Pulmonary artery endothelial cell (primary cell): Measurements from ENCODE around the gene RESF1. TPM values are rescaled to one million over a fixed set of nuclear protein-coding genes. Genes with fewer than 3 reads are reported as not detected.
A peak's percentile ranks its signal among the peaks of the same experiment; 100 is the strongest.
"Not testable (repeated sequence)": the region's sequence is repeated elsewhere in the genome, so short reads cannot be mapped to it uniquely, and the experiment has no call there.

ENCODE experiments used
- DNase-seq: peaks from one replicate; pipeline ENCODE4 v3.0.0-alpha.2; 2011; ENCODE audit warnings: low read depth, low spot score
- total RNA-seq: library from RNA; depleted of rRNA; stranded (reverse); fragments of >200 nt; gene quantifications from 2 replicates; pipeline ENCODE4 v1.2.3, GENCODE V29; 2014

Gene RESF1
- 69.0 and 106 TPM in 2 replicates for total RNA-seq

- peak; percentile 51 for DNase-seq
These were observed at the start of gene RESF1 for GRCh38 chr12:31959161-31959700. TSS of gene RESF1 (plus strand) at chr12:31959415. CDS start at chr12:31980956, 21,541 bp downstream.

- no peak for DNase-seq
These were observed 44.3 kb upstream of the RESF1 start for GRCh38 chr12:31914927-31915326.

- no peak for DNase-seq
These were observed 43.8 kb upstream of the RESF1 start for GRCh38 chr12:31915446-31915845.

GRCh38 chr12:31922341-31923062, 36.7 kb upstream of the RESF1 start:
- no peak for DNase-seq

GRCh38 chr12:31923063-31923412, 36.2 kb upstream of the RESF1 start:
- DNase-seq: no peak

- no peak for DNase-seq
These were observed 30.8 kb upstream of the RESF1 start for GRCh38 chr12:31928246-31929026.

GRCh38 chr12:31929027-31929526, 30.1 kb upstream of the RESF1 start:
- DNase-seq: no peak

- DNase-seq: no peak
These were observed 27.2 kb upstream of the RESF1 start for GRCh38 chr12:31931796-31932715.

GRCh38 chr12:31944299-31944698, 14.9 kb upstream of the RESF1 start:
- no peak for DNase-seq

- DNase-seq: no peak
These were observed 11.2 kb upstream of the RESF1 start for GRCh38 chr12:31947971-31948370.

GRCh38 chr12:31948697-31949359, 10.4 kb upstream of the RESF1 start:
- DNase-seq: not testable (repeated sequence)

GRCh38 chr12:31950088-31950487, 9.1 kb upstream of the RESF1 start:
- DNase-seq: no peak

GRCh38 chr12:31950492-31950891, 8.7 kb upstream of the RESF1 start:
- no peak for DNase-seq

- no peak for DNase-seq
These were observed 8.2 kb upstream of the RESF1 start for GRCh38 chr12:31951008-31951407.

- DNase-seq: no peak
These were observed 7.3 kb upstream of the RESF1 start for GRCh38 chr12:31951939-31952338.

GRCh38 chr12:31952418-31952817, 6.8 kb upstream of the RESF1 start:
- no peak for DNase-seq

- no peak for DNase-seq
These were observed 4.0 kb upstream of the RESF1 start for GRCh38 chr12:31954925-31955858.

- no peak for DNase-seq
These were observed 550 bp upstream of the RESF1 start for GRCh38 chr12:31958569-31959160.

- no peak for DNase-seq
These were observed 631 bp downstream of the RESF1 start for GRCh38 chr12:31959701-31960391.
